HCT116 (cell line): ENCODE results near the gene USP36. TPM values are rescaled to one million over a fixed set of nuclear protein-coding genes. Genes with fewer than 3 reads are reported as not detected.
"Not testable (repeated sequence)": the region's sequence is repeated elsewhere in the genome, so short reads cannot be mapped to it uniquely, and the experiment has no call there.

Experiments
- ATAC-seq: fragments of 200-7000 bp; cut with Tn5 transposase; 2 replicates; pipeline ENCODE4 v1.9.1; 2020; ENCODE audit warnings: mild to moderate bottlenecking, moderate library complexity
- BruUV-seq: library from RNA; stranded (reverse); fragments of 400-500 nt; replicated peaks from 2 replicates; lab custom pipeline; 2021; lab: Mats Ljungman, UMichigan
- CTCF ChIA-PET: fragments of 300-600 bp; sonication (Branson Sonifier 250); formaldehyde crosslinking; loops from one replicate; lab custom pipeline; 2021; ENCODE audit warnings: antibody characterized with exemption; lab: Charles Lee
- POLR2A ChIA-PET: fragments of 300-600, 350-600 bp; sonication (Branson Sonifier 250); formaldehyde crosslinking; loops from one replicate; lab custom pipeline; 2021; ENCODE audit warnings: antibody characterized with exemption; lab: Charles Lee
- RAD21 ChIA-PET, 2 experiments: fragments of 300-600 bp; sonication (Branson Sonifier 250); formaldehyde crosslinking; loops; one replicate each; lab custom pipeline; 2023; ENCODE audit warnings: low total read pairs in 2 of 2; ENCODE audit not compliant: uncharacterized antibody in 2 of 2, unreplicated experiment in 2 of 2, low non-redundant PET in 1 of 2; lab: Charles Lee
- DNase-seq: peaks from one replicate; pipeline ENCODE4 v3.0.0-alpha.2; 2010; ENCODE audit warnings: low read depth, low spot score
- H2AFZ ChIP-seq: fragments of 200-600 bp; shearing (Covaris generic), sonication (generic); 2 replicates; pipeline ENCODE4 v1.6.1; 2017; ENCODE audit warnings: low read depth, mixed run types, mixed read lengths, antibody characterized with exemption, low read length; ENCODE audit not compliant: poor library complexity, severe bottlenecking
- H3K27ac ChIP-seq: 2 replicates; pipeline ENCODE4 v1.5.1; 2012; ENCODE audit warnings: low read depth, low read length
- H3K27me3 ChIP-seq: fragments of 200-600 bp; sonication (generic); 2 replicates; pipeline ENCODE4 v1.6.1; 2016; ENCODE audit warnings: mixed run types, low read length, mixed read lengths; ENCODE audit not compliant: insufficient read depth
- H3K36me3 ChIP-seq, 2 experiments: fragments of 200-500 bp in 1 of 2; fragments of 200-600 bp in 1 of 2; sonication (Bioruptor generic) in 1 of 2; sonication (generic) in 1 of 2; 2 replicates each; pipeline versions ENCODE4 v1.5.1 to v1.6.1; 2014 to 2016; ENCODE audit warnings: low read length in 2 of 2, inconsistent platforms in 1 of 2, mixed read lengths in 1 of 2, mixed run types in 1 of 2; ENCODE audit not compliant: insufficient read depth in 2 of 2, control insufficient read depth in 1 of 2
- H3K4me1 ChIP-seq, 2 experiments: fragments of 200-600 bp in 1 of 2; sonication (generic) in 1 of 2; 2 replicates each; pipeline versions ENCODE4 v1.5.1 to v1.6.1; 2012 to 2017; ENCODE audit warnings: low read length in 2 of 2, inconsistent platforms in 1 of 2, mild to moderate bottlenecking in 1 of 2, mixed read lengths in 1 of 2, mixed run types in 1 of 2, moderate library complexity in 1 of 2; ENCODE audit not compliant: insufficient read depth in 2 of 2, control insufficient read depth in 1 of 2
- H3K4me2 ChIP-seq: fragments of 200-600 bp; sonication (generic); 2 replicates; pipeline ENCODE4 v1.6.1; 2017; ENCODE audit warnings: mixed run types, low read length, mixed read lengths
- H3K4me3 ChIP-seq, 2 experiments: fragments of 200-600 bp in 1 of 2; sonication (generic) in 1 of 2; replicated peaks in 1 of 2; 2 replicates each; pipeline ENCODE4 v1.5.1; 2011 to 2016; ENCODE audit warnings: low read length in 2 of 2, control low read depth in 1 of 2, low read depth in 1 of 2, mild to moderate bottlenecking in 1 of 2, mixed read lengths in 1 of 2, mixed run types in 1 of 2
- H3K79me2 ChIP-seq: fragments of 200-600 bp; sonication (generic); 2 replicates; pipeline ENCODE4 v1.6.1; 2017; ENCODE audit warnings: mild to moderate bottlenecking, mixed run types, low read length, moderate library complexity, mixed read lengths; ENCODE audit not compliant: insufficient read depth
- H3K9ac ChIP-seq: fragments of 200-600 bp; sonication (generic); 2 replicates; pipeline ENCODE4 v1.6.1; 2016; ENCODE audit warnings: low read length, mixed read lengths
- H3K9me2 ChIP-seq: fragments of 200-600 bp; sonication (generic), shearing (Covaris generic); 2 replicates; pipeline ENCODE4 v1.6.1; 2017; ENCODE audit warnings: mixed run types, mild to moderate bottlenecking, moderate library complexity; ENCODE audit not compliant: insufficient read depth
- H3K9me3 ChIP-seq, 2 experiments: fragments of 200-500 bp in 1 of 2; fragments of 200-600 bp in 1 of 2; sonication (Bioruptor generic) in 1 of 2; sonication (generic) in 1 of 2; 2 replicates each; pipeline ENCODE4 v1.6.1; 2014 to 2017; ENCODE audit warnings: low read length in 2 of 2, mixed read lengths in 2 of 2, inconsistent platforms in 1 of 2, low read depth in 1 of 2, mild to moderate bottlenecking in 1 of 2, mixed run types in 1 of 2, moderate library complexity in 1 of 2; ENCODE audit not compliant: control insufficient read depth in 1 of 2, insufficient read depth in 1 of 2
- H4K20me1 ChIP-seq: fragments of 200-600 bp; sonication (generic), shearing (Covaris generic); 2 replicates; pipeline ENCODE4 v1.6.1; 2017; ENCODE audit warnings: mixed run types, mild to moderate bottlenecking, moderate library complexity; ENCODE audit not compliant: insufficient read depth
- CBX3 ChIP-seq: IDR thresholded peaks from 2 replicates; pipeline ENCODE4 v1.6.1; 2012; ENCODE audit warnings: low read depth
- EZH2 ChIP-seq: fragments of 200-600 bp; sonication (generic); IDR thresholded peaks from 2 replicates; pipeline ENCODE4 v1.6.1; 2017; ENCODE audit warnings: antibody characterized with exemption, mixed run types
- POLR2A ChIP-seq: IDR thresholded peaks from 2 replicates; pipeline ENCODE4 v1.7.0; 2011; ENCODE audit warnings: borderline replicate concordance; ENCODE audit not compliant: insufficient read depth, insufficient read length; ENCODE audit errors: extremely low read depth
- SIN3A ChIP-seq: IDR thresholded peaks from 2 replicates; pipeline ENCODE4 v1.6.1; 2012; ENCODE audit warnings: low read depth
- SRF ChIP-seq: IDR thresholded peaks from 2 replicates; pipeline ENCODE4 v1.6.1; 2012; ENCODE audit warnings: low read depth
- intact Hi-C: fragments of 100-400 bp; cut with micrococcal nuclease; formaldehyde crosslinking; loops from 2 replicates; pipeline ENCODE4 v1.10.0; 2022
- total RNA-seq: library from RNA; stranded (reverse); gene quantifications from one replicate; pipeline ENCODE4 v1.2.1, GENCODE V29; 2021; ENCODE audit not compliant: unreplicated experiment
- TF ChIP-seq, protein P1 (sequence below): IDR thresholded peaks from 2 replicates; pipeline ENCODE4 v1.6.1; 2011; ENCODE audit warnings: mild to moderate bottlenecking, low read length, moderate library complexity; ENCODE audit not compliant: insufficient replicate concordance; ENCODE audit errors: extremely low read depth

USP36 gene
- total RNA-seq, 1 experiment from 2014 or later: 104 TPM

DNA sequence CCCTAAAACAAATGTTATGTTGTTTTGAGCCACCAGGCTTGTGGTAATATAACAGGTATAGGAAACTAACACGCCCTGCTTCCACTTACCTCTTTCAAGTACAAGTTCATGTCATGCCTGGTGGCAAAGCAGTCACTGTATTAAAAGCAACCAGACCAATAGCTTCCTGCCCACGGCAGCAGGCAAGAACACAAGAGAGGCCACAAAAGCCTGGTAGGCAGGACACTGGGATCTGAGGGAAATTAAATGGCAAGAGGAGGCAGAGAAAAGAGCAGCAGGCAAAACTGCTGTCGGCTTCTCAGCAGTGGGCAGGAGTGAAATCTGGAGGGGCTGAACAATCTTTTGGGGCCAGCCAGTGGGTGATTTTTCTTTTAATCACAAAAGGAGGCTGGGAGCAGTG lies 60.8 kb downstream of the USP36 start:
- H3K9me2 ChIP-seq: no peaks in the 10 kb centered on the region
- CTCF ChIA-PET: no interaction called here
- H3K9me3 ChIP-seq: no peaks in the 10 kb centered on the region
- peaks cover 28 to 37% of the 10 kb centered on the region in 2 experiments for H3K4me1 ChIP-seq
- H4K20me1 ChIP-seq: no peaks in the 10 kb centered on the region
- POLR2A ChIA-PET: no interaction called here
- DNase-seq: no peak
- H3K27ac ChIP-seq: no peak overlapping the region
- H3K4me3 ChIP-seq: no peak overlapping the region
- BruUV-seq: no TSS peak
- no peak overlapping the region for H2AFZ ChIP-seq
- TF ChIP-seq SRF (no peak), CBX3 (no peak), EZH2 (no peak), POLR2A (no peak), SIN3A (no peak)
- TF ChIP-seq, protein P1, sequence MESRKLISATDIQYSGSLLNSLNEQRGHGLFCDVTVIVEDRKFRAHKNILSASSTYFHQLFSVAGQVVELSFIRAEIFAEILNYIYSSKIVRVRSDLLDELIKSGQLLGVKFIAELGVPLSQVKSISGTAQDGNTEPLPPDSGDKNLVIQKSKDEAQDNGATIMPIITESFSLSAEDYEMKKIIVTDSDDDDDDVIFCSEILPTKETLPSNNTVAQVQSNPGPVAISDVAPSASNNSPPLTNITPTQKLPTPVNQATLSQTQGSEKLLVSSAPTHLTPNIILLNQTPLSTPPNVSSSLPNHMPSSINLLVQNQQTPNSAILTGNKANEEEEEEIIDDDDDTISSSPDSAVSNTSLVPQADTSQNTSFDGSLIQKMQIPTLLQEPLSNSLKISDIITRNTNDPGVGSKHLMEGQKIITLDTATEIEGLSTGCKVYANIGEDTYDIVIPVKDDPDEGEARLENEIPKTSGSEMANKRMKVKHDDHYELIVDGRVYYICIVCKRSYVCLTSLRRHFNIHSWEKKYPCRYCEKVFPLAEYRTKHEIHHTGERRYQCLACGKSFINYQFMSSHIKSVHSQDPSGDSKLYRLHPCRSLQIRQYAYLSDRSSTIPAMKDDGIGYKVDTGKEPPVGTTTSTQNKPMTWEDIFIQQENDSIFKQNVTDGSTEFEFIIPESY: no peak
- TF ChIP-seq, all 23 proteins: peak for 0
- intact Hi-C loops: no loop called here
- Histone ChIP-seq H3K79me2 (peaks cover 57% of the 10 kb centered on the region), H3K36me3 (no peaks in the 10 kb centered on the region; a peak in 1 of 4 replicates), H3K9ac (no peak overlapping the region), H3K4me2 (peak overlapping the region; percentile 89), H3K27me3 (no peaks in the 10 kb centered on the region)
- ATAC-seq: no peak
- RAD21 ChIA-PET: no interaction called here

DNA sequence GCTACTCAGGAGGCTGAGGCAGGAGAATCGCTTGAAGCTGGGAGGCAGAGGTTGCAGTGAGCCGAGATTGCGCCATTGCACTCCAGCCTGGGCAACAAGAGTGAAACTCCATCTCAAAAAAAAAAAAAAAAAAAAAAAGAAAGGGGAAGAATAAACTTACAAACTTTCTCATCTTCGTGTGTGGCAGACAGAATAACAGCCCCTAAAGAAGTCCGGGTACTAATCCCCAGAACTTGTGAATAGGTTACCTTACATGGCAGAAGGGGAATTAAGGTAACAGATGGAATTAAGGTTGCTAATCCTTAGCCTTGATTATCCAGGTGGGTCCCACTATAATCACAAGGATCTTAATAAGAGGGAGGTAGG lies 61.3 kb downstream of the USP36 start:
- Histone ChIP-seq H3K79me2 (peaks cover 63% of the 10 kb centered on the region), H3K4me1 (peaks cover 28 to 43% of the 10 kb centered on the region in 2 experiments)
- H3K4me2 ChIP-seq, H3K36me3 ChIP-seq, POLR2A ChIA-PET, H4K20me1 ChIP-seq, BruUV-seq, RAD21 ChIA-PET, DNase-seq, H3K9me2 ChIP-seq, CTCF ChIA-PET, H3K27me3 ChIP-seq, H3K9me3 ChIP-seq, intact Hi-C loops, H2AFZ ChIP-seq, H3K27ac ChIP-seq, H3K9ac ChIP-seq, H3K4me3 ChIP-seq, ATAC-seq: not testable (repeated sequence)
